Measurements from ENCODE around the gene HPN.

DNA sequence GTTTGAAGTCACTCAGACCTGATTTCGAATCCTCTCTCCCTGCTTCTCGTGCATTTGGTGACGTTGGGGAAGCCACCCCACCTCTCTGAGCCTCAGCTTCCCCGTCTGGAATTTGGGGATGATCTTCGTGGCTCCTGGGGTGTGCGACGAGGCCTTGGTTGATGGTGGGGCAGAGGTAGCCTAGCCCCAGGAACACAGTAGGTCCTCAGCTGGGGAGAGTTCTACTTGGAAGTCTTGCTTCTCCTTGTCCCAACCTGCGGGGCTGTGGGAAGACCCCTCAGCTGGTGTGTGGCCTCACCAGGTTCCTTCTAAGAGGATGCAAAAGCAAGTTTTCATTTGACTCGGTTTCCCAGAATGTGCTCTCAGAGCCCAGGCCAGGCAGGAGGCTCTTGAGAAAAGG, 13.1 kb downstream of the HPN start:
- TF ChIP-seq, protein P1, sequence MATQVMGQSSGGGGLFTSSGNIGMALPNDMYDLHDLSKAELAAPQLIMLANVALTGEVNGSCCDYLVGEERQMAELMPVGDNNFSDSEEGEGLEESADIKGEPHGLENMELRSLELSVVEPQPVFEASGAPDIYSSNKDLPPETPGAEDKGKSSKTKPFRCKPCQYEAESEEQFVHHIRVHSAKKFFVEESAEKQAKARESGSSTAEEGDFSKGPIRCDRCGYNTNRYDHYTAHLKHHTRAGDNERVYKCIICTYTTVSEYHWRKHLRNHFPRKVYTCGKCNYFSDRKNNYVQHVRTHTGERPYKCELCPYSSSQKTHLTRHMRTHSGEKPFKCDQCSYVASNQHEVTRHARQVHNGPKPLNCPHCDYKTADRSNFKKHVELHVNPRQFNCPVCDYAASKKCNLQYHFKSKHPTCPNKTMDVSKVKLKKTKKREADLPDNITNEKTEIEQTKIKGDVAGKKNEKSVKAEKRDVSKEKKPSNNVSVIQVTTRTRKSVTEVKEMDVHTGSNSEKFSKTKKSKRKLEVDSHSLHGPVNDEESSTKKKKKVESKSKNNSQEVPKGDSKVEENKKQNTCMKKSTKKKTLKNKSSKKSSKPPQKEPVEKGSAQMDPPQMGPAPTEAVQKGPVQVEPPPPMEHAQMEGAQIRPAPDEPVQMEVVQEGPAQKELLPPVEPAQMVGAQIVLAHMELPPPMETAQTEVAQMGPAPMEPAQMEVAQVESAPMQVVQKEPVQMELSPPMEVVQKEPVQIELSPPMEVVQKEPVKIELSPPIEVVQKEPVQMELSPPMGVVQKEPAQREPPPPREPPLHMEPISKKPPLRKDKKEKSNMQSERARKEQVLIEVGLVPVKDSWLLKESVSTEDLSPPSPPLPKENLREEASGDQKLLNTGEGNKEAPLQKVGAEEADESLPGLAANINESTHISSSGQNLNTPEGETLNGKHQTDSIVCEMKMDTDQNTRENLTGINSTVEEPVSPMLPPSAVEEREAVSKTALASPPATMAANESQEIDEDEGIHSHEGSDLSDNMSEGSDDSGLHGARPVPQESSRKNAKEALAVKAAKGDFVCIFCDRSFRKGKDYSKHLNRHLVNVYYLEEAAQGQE (tag by site-specific recombination; IDR thresholded peaks at IDR 0.05), result no peak
- TF ChIP-seq, protein P2, sequence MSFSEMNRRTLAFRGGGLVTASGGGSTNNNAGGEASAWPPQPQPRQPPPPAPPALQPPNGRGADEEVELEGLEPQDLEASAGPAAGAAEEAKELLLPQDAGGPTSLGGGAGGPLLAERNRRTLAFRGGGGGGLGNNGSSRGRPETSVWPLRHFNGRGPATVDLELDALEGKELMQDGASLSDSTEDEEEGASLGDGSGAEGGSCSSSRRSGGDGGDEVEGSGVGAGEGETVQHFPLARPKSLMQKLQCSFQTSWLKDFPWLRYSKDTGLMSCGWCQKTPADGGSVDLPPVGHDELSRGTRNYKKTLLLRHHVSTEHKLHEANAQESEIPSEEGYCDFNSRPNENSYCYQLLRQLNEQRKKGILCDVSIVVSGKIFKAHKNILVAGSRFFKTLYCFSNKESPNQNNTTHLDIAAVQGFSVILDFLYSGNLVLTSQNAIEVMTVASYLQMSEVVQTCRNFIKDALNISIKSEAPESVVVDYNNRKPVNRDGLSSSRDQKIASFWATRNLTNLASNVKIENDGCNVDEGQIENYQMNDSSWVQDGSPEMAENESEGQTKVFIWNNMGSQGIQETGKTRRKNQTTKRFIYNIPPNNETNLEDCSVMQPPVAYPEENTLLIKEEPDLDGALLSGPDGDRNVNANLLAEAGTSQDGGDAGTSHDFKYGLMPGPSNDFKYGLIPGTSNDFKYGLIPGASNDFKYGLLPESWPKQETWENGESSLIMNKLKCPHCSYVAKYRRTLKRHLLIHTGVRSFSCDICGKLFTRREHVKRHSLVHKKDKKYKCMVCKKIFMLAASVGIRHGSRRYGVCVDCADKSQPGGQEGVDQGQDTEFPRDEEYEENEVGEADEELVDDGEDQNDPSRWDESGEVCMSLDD (tag by site-specific recombination; IDR thresholded peaks at IDR 0.05), result no peak
- TF ChIP-seq, protein P3, sequence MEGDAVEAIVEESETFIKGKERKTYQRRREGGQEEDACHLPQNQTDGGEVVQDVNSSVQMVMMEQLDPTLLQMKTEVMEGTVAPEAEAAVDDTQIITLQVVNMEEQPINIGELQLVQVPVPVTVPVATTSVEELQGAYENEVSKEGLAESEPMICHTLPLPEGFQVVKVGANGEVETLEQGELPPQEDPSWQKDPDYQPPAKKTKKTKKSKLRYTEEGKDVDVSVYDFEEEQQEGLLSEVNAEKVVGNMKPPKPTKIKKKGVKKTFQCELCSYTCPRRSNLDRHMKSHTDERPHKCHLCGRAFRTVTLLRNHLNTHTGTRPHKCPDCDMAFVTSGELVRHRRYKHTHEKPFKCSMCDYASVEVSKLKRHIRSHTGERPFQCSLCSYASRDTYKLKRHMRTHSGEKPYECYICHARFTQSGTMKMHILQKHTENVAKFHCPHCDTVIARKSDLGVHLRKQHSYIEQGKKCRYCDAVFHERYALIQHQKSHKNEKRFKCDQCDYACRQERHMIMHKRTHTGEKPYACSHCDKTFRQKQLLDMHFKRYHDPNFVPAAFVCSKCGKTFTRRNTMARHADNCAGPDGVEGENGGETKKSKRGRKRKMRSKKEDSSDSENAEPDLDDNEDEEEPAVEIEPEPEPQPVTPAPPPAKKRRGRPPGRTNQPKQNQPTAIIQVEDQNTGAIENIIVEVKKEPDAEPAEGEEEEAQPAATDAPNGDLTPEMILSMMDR (tag by site-specific recombination; IDR thresholded peaks at IDR 0.05), result no peak
- no peak for TF ChIP-seq ZNF433 (tag by site-specific recombination; IDR thresholded peaks at IDR 0.05; ENCODE audit: low read depth)
